Stimulated activated CD8-positive, alpha-beta memory T cell treated with anti-CD3 and anti-CD28 coated beads, Interleukin-2, amount 100 ng/mL, for 48 hours (primary cell): ENCODE measurements around the gene AACS.
"Not testable (repeated sequence)": the region's sequence is repeated elsewhere in the genome, so short reads cannot be mapped to it uniquely, and the experiment has no call there.

ENCODE experiments used
- DNase-seq, 2 donors: peaks; one replicate each; pipeline ENCODE4 v3.0.0-alpha.2; 2020; ENCODE audit warnings: low read depth in 2 of 2

The AACS gene

GRCh38 chr12:125065021-125065918, at the start of gene AACS:
Gene AACS, plus strand, starts transcription at chr12:125065435. Its CDS starts 150 bp downstream, at chr12:125065585.
- DNase-seq = peak; percentile 65

GRCh38 chr12:125015680-125016310, 49.4 kb upstream of the AACS start:
- no peak for DNase-seq

- DNase-seq = no peak
These were observed 47.4 kb upstream of the AACS start for GRCh38 chr12:125017801-125018200.

GRCh38 chr12:125018356-125018755, 46.9 kb upstream of the AACS start:
- no peak for DNase-seq

GRCh38 chr12:125021096-125021495, 44.1 kb upstream of the AACS start:
- no peak for DNase-seq

GRCh38 chr12:125021771-125022170, 43.5 kb upstream of the AACS start:
- no peak for DNase-seq

GRCh38 chr12:125023065-125023464, 42.2 kb upstream of the AACS start:
- no peak for DNase-seq

GRCh38 chr12:125024949-125025563, 40.2 kb upstream of the AACS start:
- no peak for DNase-seq

GRCh38 chr12:125025606-125026235, 39.5 kb upstream of the AACS start:
- DNase-seq = no peak

- no peak for DNase-seq
These were observed 37.1 kb upstream of the AACS start for GRCh38 chr12:125028106-125028505.

GRCh38 chr12:125029761-125030358, 35.4 kb upstream of the AACS start:
- no peak for DNase-seq

- not testable (repeated sequence) for DNase-seq
These were observed 33.8 kb upstream of the AACS start for GRCh38 chr12:125031471-125031870.

- no peak for DNase-seq
These were observed 32.6 kb upstream of the AACS start for GRCh38 chr12:125032466-125033152.

- DNase-seq = no peak
These were observed 31.9 kb upstream of the AACS start for GRCh38 chr12:125033288-125033687.

GRCh38 chr12:125038976-125039625, 26.1 kb upstream of the AACS start:
- no peak for DNase-seq

GRCh38 chr12:125049093-125049458, 16.2 kb upstream of the AACS start:
- no peak for DNase-seq

- no peak for DNase-seq
These were observed 14.8 kb upstream of the AACS start for GRCh38 chr12:125050446-125050845.

GRCh38 chr12:125050868-125051267, 14.4 kb upstream of the AACS start:
- no peak for DNase-seq

GRCh38 chr12:125053821-125054220, 11.4 kb upstream of the AACS start:
- DNase-seq = no peak

GRCh38 chr12:125055591-125055990, 9.6 kb upstream of the AACS start:
- no peak for DNase-seq

- no peak for DNase-seq
These were observed 8.9 kb upstream of the AACS start for GRCh38 chr12:125056306-125056705.
